HCT116 (cell line): ENCODE results near the gene AOPEP. TPM values are rescaled to one million over a fixed set of nuclear protein-coding genes. Genes with fewer than 3 reads are reported as not detected.
A peak's percentile ranks its signal among the peaks of the same experiment; 100 is the strongest.

Experiments
- ATAC-seq: fragments of 200-7000 bp; cut with Tn5 transposase; 2 replicates; pipeline ENCODE4 v1.9.1; 2020; ENCODE audit warnings: mild to moderate bottlenecking, moderate library complexity
- BruUV-seq: library from RNA; stranded (reverse); fragments of 400-500 nt; replicated peaks from 2 replicates; lab custom pipeline; 2021; lab: Mats Ljungman, UMichigan
- CTCF ChIA-PET: fragments of 300-600 bp; sonication (Branson Sonifier 250); formaldehyde crosslinking; loops from one replicate; lab custom pipeline; 2021; ENCODE audit warnings: antibody characterized with exemption; lab: Charles Lee
- POLR2A ChIA-PET: fragments of 300-600, 350-600 bp; sonication (Branson Sonifier 250); formaldehyde crosslinking; loops from one replicate; lab custom pipeline; 2021; ENCODE audit warnings: antibody characterized with exemption; lab: Charles Lee
- RAD21 ChIA-PET, 2 experiments: fragments of 300-600 bp; sonication (Branson Sonifier 250); formaldehyde crosslinking; loops; one replicate each; lab custom pipeline; 2023; ENCODE audit warnings: low total read pairs in 2 of 2; ENCODE audit not compliant: uncharacterized antibody in 2 of 2, unreplicated experiment in 2 of 2, low non-redundant PET in 1 of 2; lab: Charles Lee
- DNase-seq: peaks from one replicate; pipeline ENCODE4 v3.0.0-alpha.2; 2010; ENCODE audit warnings: low read depth, low spot score
- H2AFZ ChIP-seq: fragments of 200-600 bp; shearing (Covaris generic), sonication (generic); 2 replicates; pipeline ENCODE4 v1.6.1; 2017; ENCODE audit warnings: low read depth, mixed run types, mixed read lengths, antibody characterized with exemption, low read length; ENCODE audit not compliant: poor library complexity, severe bottlenecking
- H3K27ac ChIP-seq: 2 replicates; pipeline ENCODE4 v1.5.1; 2012; ENCODE audit warnings: low read depth, low read length
- H3K27me3 ChIP-seq: fragments of 200-600 bp; sonication (generic); 2 replicates; pipeline ENCODE4 v1.6.1; 2016; ENCODE audit warnings: mixed run types, low read length, mixed read lengths; ENCODE audit not compliant: insufficient read depth
- H3K36me3 ChIP-seq, 2 experiments: fragments of 200-500 bp in 1 of 2; fragments of 200-600 bp in 1 of 2; sonication (Bioruptor generic) in 1 of 2; sonication (generic) in 1 of 2; 2 replicates each; pipeline versions ENCODE4 v1.5.1 to v1.6.1; 2014 to 2016; ENCODE audit warnings: low read length in 2 of 2, inconsistent platforms in 1 of 2, mixed read lengths in 1 of 2, mixed run types in 1 of 2; ENCODE audit not compliant: insufficient read depth in 2 of 2, control insufficient read depth in 1 of 2
- H3K4me1 ChIP-seq, 2 experiments: fragments of 200-600 bp in 1 of 2; sonication (generic) in 1 of 2; 2 replicates each; pipeline versions ENCODE4 v1.5.1 to v1.6.1; 2012 to 2017; ENCODE audit warnings: low read length in 2 of 2, inconsistent platforms in 1 of 2, mild to moderate bottlenecking in 1 of 2, mixed read lengths in 1 of 2, mixed run types in 1 of 2, moderate library complexity in 1 of 2; ENCODE audit not compliant: insufficient read depth in 2 of 2, control insufficient read depth in 1 of 2
- H3K4me2 ChIP-seq: fragments of 200-600 bp; sonication (generic); 2 replicates; pipeline ENCODE4 v1.6.1; 2017; ENCODE audit warnings: mixed run types, low read length, mixed read lengths
- H3K4me3 ChIP-seq, 2 experiments: fragments of 200-600 bp in 1 of 2; sonication (generic) in 1 of 2; replicated peaks in 1 of 2; 2 replicates each; pipeline ENCODE4 v1.5.1; 2011 to 2016; ENCODE audit warnings: low read length in 2 of 2, control low read depth in 1 of 2, low read depth in 1 of 2, mild to moderate bottlenecking in 1 of 2, mixed read lengths in 1 of 2, mixed run types in 1 of 2
- H3K79me2 ChIP-seq: fragments of 200-600 bp; sonication (generic); 2 replicates; pipeline ENCODE4 v1.6.1; 2017; ENCODE audit warnings: mild to moderate bottlenecking, mixed run types, low read length, moderate library complexity, mixed read lengths; ENCODE audit not compliant: insufficient read depth
- H3K9ac ChIP-seq: fragments of 200-600 bp; sonication (generic); 2 replicates; pipeline ENCODE4 v1.6.1; 2016; ENCODE audit warnings: low read length, mixed read lengths
- H3K9me2 ChIP-seq: fragments of 200-600 bp; sonication (generic), shearing (Covaris generic); 2 replicates; pipeline ENCODE4 v1.6.1; 2017; ENCODE audit warnings: mixed run types, mild to moderate bottlenecking, moderate library complexity; ENCODE audit not compliant: insufficient read depth
- H3K9me3 ChIP-seq, 2 experiments: fragments of 200-500 bp in 1 of 2; fragments of 200-600 bp in 1 of 2; sonication (Bioruptor generic) in 1 of 2; sonication (generic) in 1 of 2; 2 replicates each; pipeline ENCODE4 v1.6.1; 2014 to 2017; ENCODE audit warnings: low read length in 2 of 2, mixed read lengths in 2 of 2, inconsistent platforms in 1 of 2, low read depth in 1 of 2, mild to moderate bottlenecking in 1 of 2, mixed run types in 1 of 2, moderate library complexity in 1 of 2; ENCODE audit not compliant: control insufficient read depth in 1 of 2, insufficient read depth in 1 of 2
- H4K20me1 ChIP-seq: fragments of 200-600 bp; sonication (generic), shearing (Covaris generic); 2 replicates; pipeline ENCODE4 v1.6.1; 2017; ENCODE audit warnings: mixed run types, mild to moderate bottlenecking, moderate library complexity; ENCODE audit not compliant: insufficient read depth
- POLR2AphosphoS5 ChIP-seq: IDR thresholded peaks from 2 replicates; pipeline ENCODE4 v1.6.1; 2011; ENCODE audit warnings: mild to moderate bottlenecking, low read depth, low read length, moderate library complexity
- RAD21 ChIP-seq: IDR thresholded peaks from 2 replicates; pipeline ENCODE4 v1.6.1; 2012; ENCODE audit warnings: low read depth, mild to moderate bottlenecking
- intact Hi-C: fragments of 100-400 bp; cut with micrococcal nuclease; formaldehyde crosslinking; loops from 2 replicates; pipeline ENCODE4 v1.10.0; 2022
- total RNA-seq: library from RNA; stranded (reverse); gene quantifications from one replicate; pipeline ENCODE4 v1.2.1, GENCODE V29; 2021; ENCODE audit not compliant: unreplicated experiment
- TF ChIP-seq, protein P1 (sequence below): IDR thresholded peaks from 2 replicates; pipeline ENCODE4 v1.6.1; 2012
- TF ChIP-seq, protein P2 (sequence below), 3 experiments: fragments of 200-600 bp in 1 of 3; sonication (generic) in 1 of 3; IDR thresholded peaks in 2 of 3; conservative IDR thresholded peaks in 1 of 3; 2 replicates each; pipeline ENCODE4 v1.5.1; 2012 to 2017; ENCODE audit warnings: low read depth in 2 of 3, low read length in 2 of 3, antibody characterized with exemption in 1 of 3, borderline replicate concordance in 1 of 3, control low read depth in 1 of 3, mild to moderate bottlenecking in 1 of 3, mixed read lengths in 1 of 3, mixed run types in 1 of 3, moderate library complexity in 1 of 3; ENCODE audit not compliant: insufficient read depth in 1 of 3

The AOPEP gene
- total RNA-seq, 1 experiment from 2014 or later, result 15.1 TPM

DNA sequence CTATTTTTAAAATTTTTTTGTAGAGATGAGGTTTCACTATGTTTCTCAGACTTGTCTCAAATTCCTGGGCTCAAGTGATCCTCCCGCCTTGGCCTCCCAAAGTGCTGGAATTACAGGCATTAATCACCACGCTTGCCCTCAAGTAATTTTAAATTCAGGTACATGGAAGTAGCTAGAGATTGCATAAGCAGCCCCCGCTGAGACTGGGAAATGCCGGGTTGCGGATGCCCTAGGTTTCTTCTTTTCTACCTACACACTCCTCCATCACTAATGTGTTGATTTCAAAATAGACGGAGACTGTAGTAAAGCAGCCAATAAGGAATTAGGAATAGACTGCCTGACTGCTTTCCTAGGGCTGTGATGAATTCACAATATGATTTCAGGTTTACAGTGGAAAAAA lies 388.6 kb downstream of the AOPEP start:
- TF ChIP-seq POLR2AphosphoS5, result no peak
- TF ChIP-seq, all 23 proteins: peak for 0
- POLR2A ChIA-PET, result no interaction called here
- no peaks in the 10 kb centered on the region for H4K20me1 ChIP-seq

DNA sequence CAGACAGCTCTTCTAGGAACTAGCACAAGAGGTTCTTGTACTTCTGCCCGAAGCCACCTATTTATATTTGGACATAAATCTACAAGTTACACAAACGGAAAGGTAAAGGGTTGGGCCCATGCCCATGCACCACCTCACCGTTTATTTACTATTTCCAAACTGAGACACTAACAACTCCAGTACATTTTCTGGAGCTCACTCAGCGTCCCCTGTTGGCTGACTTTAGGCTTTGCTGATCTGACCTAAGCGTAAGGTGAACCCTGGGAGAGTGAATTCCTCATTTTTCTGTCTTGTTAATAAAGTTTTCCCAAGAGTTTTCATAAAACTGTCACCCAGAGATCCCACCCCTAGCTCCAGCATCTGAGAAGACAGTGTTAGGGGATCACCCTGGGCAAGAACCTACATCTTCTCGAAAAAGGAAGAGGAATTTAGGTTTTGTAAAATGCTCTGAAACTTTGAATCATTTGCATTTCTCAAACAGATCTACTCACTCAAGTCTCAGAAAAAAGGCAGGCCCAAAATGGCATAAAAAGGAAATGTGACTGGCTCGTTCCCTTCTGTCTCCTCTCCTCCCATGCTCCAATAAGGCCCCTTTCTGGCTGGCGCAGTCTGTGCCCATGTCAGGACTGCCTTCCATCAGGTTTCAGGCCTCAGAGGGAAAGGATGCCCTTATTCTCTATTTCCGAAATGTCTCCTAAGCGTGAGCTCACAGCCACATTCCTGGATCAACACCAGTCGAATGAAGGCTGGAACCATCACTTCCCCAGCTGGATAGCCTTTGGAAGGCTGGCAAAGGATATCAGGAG lies 389.7 kb downstream of the AOPEP start:
- no peaks in the 10 kb centered on the region for H3K27me3 ChIP-seq
- DNase-seq (no peak), ATAC-seq (peak; percentile 53; the same call in 1 of the 2 replicates)
- H4K20me1 ChIP-seq, result no peaks in the 10 kb centered on the region
- RAD21 ChIA-PET, result no interaction called here
- H3K9me3 ChIP-seq, result no peaks in the 10 kb centered on the region
- BruUV-seq, result no TSS peak
- no peak overlapping the region for H3K9ac ChIP-seq
- H3K9me2 ChIP-seq, result no peaks in the 10 kb centered on the region
- POLR2A ChIA-PET, result no interaction called here
- no peaks in the 10 kb centered on the region for H3K79me2 ChIP-seq
- intact Hi-C loops, result no loop called here
- TF ChIP-seq, protein P1, sequence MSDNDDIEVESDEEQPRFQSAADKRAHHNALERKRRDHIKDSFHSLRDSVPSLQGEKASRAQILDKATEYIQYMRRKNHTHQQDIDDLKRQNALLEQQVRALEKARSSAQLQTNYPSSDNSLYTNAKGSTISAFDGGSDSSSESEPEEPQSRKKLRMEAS, result no peak
- peak; percentile 58 for TF ChIP-seq RAD21
- TF ChIP-seq, protein P2, sequence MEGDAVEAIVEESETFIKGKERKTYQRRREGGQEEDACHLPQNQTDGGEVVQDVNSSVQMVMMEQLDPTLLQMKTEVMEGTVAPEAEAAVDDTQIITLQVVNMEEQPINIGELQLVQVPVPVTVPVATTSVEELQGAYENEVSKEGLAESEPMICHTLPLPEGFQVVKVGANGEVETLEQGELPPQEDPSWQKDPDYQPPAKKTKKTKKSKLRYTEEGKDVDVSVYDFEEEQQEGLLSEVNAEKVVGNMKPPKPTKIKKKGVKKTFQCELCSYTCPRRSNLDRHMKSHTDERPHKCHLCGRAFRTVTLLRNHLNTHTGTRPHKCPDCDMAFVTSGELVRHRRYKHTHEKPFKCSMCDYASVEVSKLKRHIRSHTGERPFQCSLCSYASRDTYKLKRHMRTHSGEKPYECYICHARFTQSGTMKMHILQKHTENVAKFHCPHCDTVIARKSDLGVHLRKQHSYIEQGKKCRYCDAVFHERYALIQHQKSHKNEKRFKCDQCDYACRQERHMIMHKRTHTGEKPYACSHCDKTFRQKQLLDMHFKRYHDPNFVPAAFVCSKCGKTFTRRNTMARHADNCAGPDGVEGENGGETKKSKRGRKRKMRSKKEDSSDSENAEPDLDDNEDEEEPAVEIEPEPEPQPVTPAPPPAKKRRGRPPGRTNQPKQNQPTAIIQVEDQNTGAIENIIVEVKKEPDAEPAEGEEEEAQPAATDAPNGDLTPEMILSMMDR (IDR thresholded peaks at IDR 0.05 in 2 of 3, conservative IDR thresholded peaks at IDR 0.05 in 1 of 3; ENCODE audit: borderline replicate concordance in 1 of 3, insufficient read depth in 1 of 3, low read depth in 2 of 3, low read length in 2 of 3), result peak; percentile 17 to 31 (median 18); a peak in 2 of 6 replicates
- no peaks in the 10 kb centered on the region for H3K4me1 ChIP-seq
- H3K4me2 ChIP-seq, result no peak overlapping the region
- H2AFZ ChIP-seq, result no peak overlapping the region
- CTCF ChIA-PET, result interaction anchor here (0.8 to 1.9 kb wide), 6 partner anchors 10 to 448 kb away, joined by 3 to 6 read pairs (median 4); no protein-coding TSS in a partner anchor
- 0 out of 4 replicates have a peak, but pooled peaks cover 0 to 4% of the 10 kb centered on the region in 2 experiments for H3K36me3 ChIP-seq
- H3K4me3 ChIP-seq, result no peak overlapping the region
- no peak overlapping the region for H3K27ac ChIP-seq

More for the DNA sequence above, 388.6 kb downstream of the AOPEP start:
- no peaks in the 10 kb centered on the region for H3K79me2 ChIP-seq
- 0 out of 4 replicates have a peak, but pooled peaks cover 0 to 4% of the 10 kb centered on the region in 2 experiments for H3K36me3 ChIP-seq
- H3K27ac ChIP-seq, result no peak overlapping the region
- H3K27me3 ChIP-seq, result no peaks in the 10 kb centered on the region
- H3K9me2 ChIP-seq, result no peaks in the 10 kb centered on the region
- no peak overlapping the region for H3K9ac ChIP-seq
- no peak overlapping the region for H3K4me2 ChIP-seq
- ChIA-PET RAD21 (no interaction called here), CTCF (interaction anchor here (0.8 to 1.9 kb wide), 4 partner anchors 13 to 446 kb away, joined by 3 to 6 read pairs (median 4); no protein-coding TSS in a partner anchor)
- intact Hi-C loops, result no loop called here
- H2AFZ ChIP-seq, result no peak overlapping the region
- BruUV-seq, result no TSS peak
- H3K9me3 ChIP-seq, result no peaks in the 10 kb centered on the region
- DNase-seq, result no peak
- no peak for ATAC-seq
- no peak overlapping the region for H3K4me3 ChIP-seq
- no peaks in the 10 kb centered on the region for H3K4me1 ChIP-seq
